Large intestine (tissue), 3 donors: ENCODE measurements around the gene ATXN7L1. TPM values are rescaled to one million over a fixed set of nuclear protein-coding genes. Genes with fewer than 3 reads are reported as not detected.

ENCODE experiments used
- DNase-seq, 2 donors: peaks; one replicate each; pipeline versions ENCODE4 v3.0.0 to v3.0.0-alpha.2; 2013
- H3K27ac ChIP-seq: one replicate; pipeline ENCODE4 v1.5.1; 2013; ENCODE audit warnings: low read length
- H3K27me3 ChIP-seq: 2 replicates; pipeline ENCODE4 v1.6.1; 2013; ENCODE audit warnings: low read length; ENCODE audit not compliant: control insufficient read depth, insufficient read depth
- H3K36me3 ChIP-seq: 2 replicates; pipeline ENCODE4 v1.6.1; 2013; ENCODE audit warnings: low read length; ENCODE audit not compliant: control insufficient read depth, insufficient read depth
- H3K4me1 ChIP-seq: one replicate; pipeline ENCODE4 v1.6.1; 2013; ENCODE audit warnings: low read length; ENCODE audit not compliant: control insufficient read depth, insufficient read depth
- H3K4me3 ChIP-seq: one replicate; pipeline ENCODE4 v1.5.1; 2013; ENCODE audit warnings: low read length
- H3K9me3 ChIP-seq: one replicate; pipeline ENCODE4 v1.6.1; 2013; ENCODE audit warnings: mild to moderate bottlenecking, low read depth, low read length, moderate library complexity; ENCODE audit not compliant: control insufficient read depth
- WGBS: methylation state at CpG from one replicate; pipeline ENCODE4 v1.1.5; 2013; ENCODE audit warnings: low lambda C conversion rate; ENCODE audit not compliant: insufficient coverage; 5-methylcytosine and 5-hydroxymethylcytosine counted together
- polyA plus RNA-seq: library from polyadenylated mRNA; unstranded; fragments of 120-200 nt; gene quantifications from one replicate; pipeline ENCODE4 v1.2.1, GENCODE V29; 2013

ATXN7L1 gene
- polyA plus RNA-seq, 1 donor: 24.3 TPM

GRCh38 chr7:105618016-105618296 is 258.4 kb downstream of the ATXN7L1 start:
- no CpG with 5 or more reads among the region's 5 CpGs for WGBS
- Histone ChIP-seq H3K36me3 (peaks cover 71% of the 10 kb centered on the region), H3K27me3 (no peaks in the 10 kb centered on the region), H3K4me3 (no peak overlapping the region), H3K4me1 (no peaks in the 10 kb centered on the region), H3K27ac (no peak overlapping the region), H3K9me3 (no peaks in the 10 kb centered on the region)
- DNase-seq: no peak

- no peaks in the 10 kb centered on the region for H3K4me1 ChIP-seq
- H3K9me3 ChIP-seq: no peaks in the 10 kb centered on the region
- DNase-seq: no peak
- no peak overlapping the region for H3K27ac ChIP-seq
- no peak overlapping the region for H3K4me3 ChIP-seq
- WGBS: no CpG with 5 or more reads among the region's 14 CpGs
- peaks cover 71% of the 10 kb centered on the region for H3K36me3 ChIP-seq
- H3K27me3 ChIP-seq: no peaks in the 10 kb centered on the region
Measured at GRCh38 chr7:105617280-105618015, 259.0 kb downstream of the ATXN7L1 start.

GRCh38 chr7:105614341-105614840 is 262.0 kb downstream of the ATXN7L1 start:
- 100% methylated on average over 3 of the region's 20 CpGs for WGBS
- Histone ChIP-seq H3K36me3 (peaks cover 60% of the 10 kb centered on the region), H3K9me3 (no peaks in the 10 kb centered on the region), H3K27me3 (no peaks in the 10 kb centered on the region), H3K4me1 (no peaks in the 10 kb centered on the region), H3K27ac (no peak overlapping the region), H3K4me3 (no peak overlapping the region)
- no peak for DNase-seq

- Histone ChIP-seq H3K4me3 (no peak overlapping the region), H3K27me3 (no peaks in the 10 kb centered on the region), H3K4me1 (no peaks in the 10 kb centered on the region), H3K27ac (no peak overlapping the region), H3K9me3 (no peaks in the 10 kb centered on the region), H3K36me3 (peaks cover 59% of the 10 kb centered on the region)
- WGBS: 91% methylated on average over 4 of the region's 32 CpGs
- DNase-seq: no peak
Measured at GRCh38 chr7:105613611-105614330, 262.6 kb downstream of the ATXN7L1 start.

GRCh38 chr7:105612806-105613205 is 263.6 kb downstream of the ATXN7L1 start:
- Histone ChIP-seq H3K27me3 (no peaks in the 10 kb centered on the region), H3K4me1 (no peaks in the 10 kb centered on the region), H3K27ac (no peak overlapping the region), H3K9me3 (no peaks in the 10 kb centered on the region), H3K36me3 (peaks cover 49% of the 10 kb centered on the region), H3K4me3 (no peak overlapping the region)
- no CpG with 5 or more reads among the region's 9 CpGs for WGBS
- no peak for DNase-seq

GRCh38 chr7:105611856-105612775 is 264.3 kb downstream of the ATXN7L1 start:
- Histone ChIP-seq H3K36me3 (peaks cover 43% of the 10 kb centered on the region), H3K4me1 (no peaks in the 10 kb centered on the region), H3K4me3 (no peak overlapping the region), H3K27me3 (no peaks in the 10 kb centered on the region), H3K27ac (no peak overlapping the region), H3K9me3 (no peaks in the 10 kb centered on the region)
- DNase-seq: no peak
- WGBS: 100% methylated on average over 1 of the region's 16 CpGs

GRCh38 chr7:105610165-105610930 is 266.1 kb downstream of the ATXN7L1 start:
- Histone ChIP-seq H3K27ac (no peak overlapping the region), H3K9me3 (no peaks in the 10 kb centered on the region), H3K4me3 (no peak overlapping the region), H3K4me1 (no peaks in the 10 kb centered on the region), H3K36me3 (peaks cover 31% of the 10 kb centered on the region), H3K27me3 (no peaks in the 10 kb centered on the region)
- no peak for DNase-seq
- no CpG with 5 or more reads among the region's 8 CpGs for WGBS

- Histone ChIP-seq H3K4me1 (no peaks in the 10 kb centered on the region), H3K9me3 (no peaks in the 10 kb centered on the region), H3K27ac (no peak overlapping the region), H3K4me3 (no peak overlapping the region), H3K36me3 (peaks cover 2% of the 10 kb centered on the region), H3K27me3 (no peaks in the 10 kb centered on the region)
- WGBS: 42% methylated on average over 2 of the region's 19 CpGs
- DNase-seq: no peak
Measured at GRCh38 chr7:105602325-105603305, 273.8 kb downstream of the ATXN7L1 start.
